Mucosa of rectum (tissue), 2 donors: ENCODE data around the gene PMS1.

Source experiments
- H3K27ac ChIP-seq, 2 donors: one replicate each; pipeline ENCODE4 v1.7.0; 2013; ENCODE audit warnings: inconsistent platforms in 2 of 2, low read depth in 2 of 2, low read length in 2 of 2
- H3K27me3 ChIP-seq, 2 donors: one replicate each; pipeline ENCODE4 v1.7.0; 2013; ENCODE audit warnings: low read length in 2 of 2; ENCODE audit not compliant: control insufficient read depth in 2 of 2, insufficient read depth in 2 of 2
- H3K36me3 ChIP-seq, 2 donors: one replicate each; pipeline ENCODE4 v1.7.0; 2013; ENCODE audit warnings: low read length in 2 of 2; ENCODE audit not compliant: control insufficient read depth in 2 of 2, insufficient read depth in 2 of 2
- H3K4me1 ChIP-seq, 2 donors: one replicate each; pipeline ENCODE4 v1.7.0; 2013; ENCODE audit warnings: low read length in 2 of 2, mild to moderate bottlenecking in 1 of 2; ENCODE audit not compliant: control insufficient read depth in 2 of 2, insufficient read depth in 2 of 2
- H3K4me3 ChIP-seq, 2 donors: one replicate each; pipeline ENCODE4 v1.7.0; 2013; ENCODE audit warnings: low read length in 2 of 2
- H3K9ac ChIP-seq, 2 donors: one replicate each; pipeline ENCODE4 v1.7.0; 2013; ENCODE audit warnings: low read length in 2 of 2, low read depth in 1 of 2, mild to moderate bottlenecking in 1 of 2
- H3K9me3 ChIP-seq, 2 donors: one replicate each; pipeline ENCODE4 v1.7.0; 2013; ENCODE audit warnings: low read length in 2 of 2; ENCODE audit not compliant: control insufficient read depth in 2 of 2
- donor health status: healthy.
- donor health status: Normal muscosa, but diverticular disease.

Gene PMS1

DNA sequence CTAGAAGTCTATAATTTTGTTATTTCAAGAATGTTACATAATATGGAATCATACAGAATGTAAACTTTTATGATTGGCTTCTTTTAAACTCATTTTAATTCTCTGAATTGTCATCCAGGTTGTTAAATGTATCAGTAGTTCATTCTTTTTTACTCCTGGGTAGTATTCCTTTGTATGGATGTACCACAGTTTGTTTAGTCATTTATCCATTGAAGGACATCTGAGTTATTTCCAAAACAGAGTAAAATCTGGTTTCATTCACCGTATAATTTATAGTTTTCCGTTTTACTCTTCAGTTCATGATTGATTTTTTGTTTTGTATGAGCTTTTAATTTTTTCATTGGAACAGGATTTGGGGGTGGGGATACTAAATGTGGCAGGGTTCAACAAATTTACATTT lies 132.4 kb downstream of the PMS1 start:
- H3K27ac ChIP-seq, result no peak overlapping the region
- H3K27me3 ChIP-seq, result no peaks in the 10 kb centered on the region
- no peaks in the 10 kb centered on the region for H3K36me3 ChIP-seq
- H3K9ac ChIP-seq, result no peak overlapping the region
- no peaks in the 10 kb centered on the region for H3K9me3 ChIP-seq
- no peaks in the 10 kb centered on the region for H3K4me1 ChIP-seq
- H3K4me3 ChIP-seq, result no peak overlapping the region
